Endothelial cell of umbilical vein (primary cell): Measurements from ENCODE around the gene COL5A1. TPM values are rescaled to one million over a fixed set of nuclear protein-coding genes. Genes with fewer than 3 reads are reported as not detected.

Source experiments
- BruUV-seq: library from RNA; stranded (reverse); fragments of 400-500 nt; replicated peaks from 2 replicates; lab custom pipeline; 2021; lab: Mats Ljungman, UMichigan
- CTCF ChIA-PET: fragments of 300-600, 350-600 bp; sonication (Branson Sonifier 250); formaldehyde crosslinking; loops from one replicate; lab custom pipeline; 2021; ENCODE audit warnings: antibody characterized with exemption, inconsistent platforms; lab: Charles Lee
- POLR2A ChIA-PET: fragments of 300-600, 350-600 bp; sonication (Branson Sonifier 250); formaldehyde crosslinking; loops from one replicate; lab custom pipeline; 2021; ENCODE audit warnings: antibody characterized with exemption, inconsistent platforms; lab: Charles Lee
- DNase-seq: peaks from one replicate; pipeline ENCODE4 v3.0.0-alpha.2; 2011; ENCODE audit warnings: low read depth, low spot score
- FAIRE-seq: peaks from 2 replicates; lab custom pipeline; 2011; peaks lifted over from hg19 to GRCh38; lab: Jason Lieb, UNC
- H2AFZ ChIP-seq: 2 replicates; pipeline ENCODE4 v1.6.0; 2012; ENCODE audit warnings: low read depth, low read length, control low read depth, inconsistent platforms
- H3K27ac ChIP-seq: 2 replicates; pipeline ENCODE4 v1.5.1; 2011; ENCODE audit warnings: low read depth, mild to moderate bottlenecking, control low read depth, low read length, moderate library complexity; ENCODE audit not compliant: insufficient read depth
- H3K27me3 ChIP-seq, 2 experiments: 2 replicates each; pipeline versions ENCODE4 v1.6.0 to v1.6.1; 2011; ENCODE audit warnings: low read length in 2 of 2, mixed read lengths in 1 of 2; ENCODE audit not compliant: control insufficient read depth in 2 of 2, insufficient read depth in 2 of 2
- H3K36me3 ChIP-seq, 2 experiments: 2 replicates in 1 of 2; 3 replicates in 1 of 2; pipeline ENCODE4 v1.5.1; 2011; ENCODE audit warnings: low read length in 2 of 2, mild to moderate bottlenecking in 1 of 2, moderate library complexity in 1 of 2; ENCODE audit not compliant: control insufficient read depth in 2 of 2, insufficient read depth in 2 of 2; ENCODE audit errors: extremely low read depth in 1 of 2
- H3K4me1 ChIP-seq: 3 replicates; pipeline ENCODE4 v1.5.1; 2011; ENCODE audit warnings: mild to moderate bottlenecking, low read length; ENCODE audit not compliant: control insufficient read depth, insufficient read depth; ENCODE audit errors: extremely low read depth
- H3K4me2 ChIP-seq: 2 replicates; pipeline ENCODE4 v1.6.1; 2011; ENCODE audit warnings: low read length, control low read depth, mixed read lengths; ENCODE audit not compliant: insufficient read depth
- H3K4me3 ChIP-seq, 3 experiments: fragments of 200-600 bp in 1 of 3; sonication (generic), shearing (Covaris generic) in 1 of 3; replicated peaks in 1 of 3; 2 replicates each; pipeline ENCODE4 v1.5.1; 2011 to 2016; ENCODE audit warnings: control low read depth in 3 of 3, low read length in 3 of 3, mild to moderate bottlenecking in 2 of 3, inconsistent platforms in 1 of 3, low read depth in 1 of 3, moderate library complexity in 1 of 3; ENCODE audit not compliant: insufficient read depth in 1 of 3
- H3K79me2 ChIP-seq: 2 replicates; pipeline ENCODE4 v1.6.0; 2012; ENCODE audit warnings: low read length, inconsistent platforms; ENCODE audit not compliant: control insufficient read depth, insufficient read depth
- H3K9ac ChIP-seq: replicated peaks from 2 replicates; pipeline ENCODE3; 2011; ENCODE audit warnings: low read length, control low read depth; ENCODE audit not compliant: insufficient read depth; ENCODE audit errors: extremely low read depth
- H3K9me1 ChIP-seq: replicated peaks from 3 replicates; pipeline ENCODE4 v1.6.0; 2011; ENCODE audit warnings: mild to moderate bottlenecking, low read length; ENCODE audit not compliant: control insufficient read depth, insufficient read depth; ENCODE audit errors: extremely low read depth
- H3K9me3 ChIP-seq: replicated peaks from 2 replicates; pipeline ENCODE4 v1.5.1; 2012; ENCODE audit warnings: low read length, inconsistent platforms; ENCODE audit not compliant: control insufficient read depth, insufficient read depth
- H4K20me1 ChIP-seq: replicated peaks from 2 replicates; pipeline ENCODE3; 2011; ENCODE audit warnings: mild to moderate bottlenecking, low read length; ENCODE audit not compliant: control insufficient read depth, insufficient read depth; ENCODE audit errors: extremely low read depth
- EZH2 ChIP-seq: IDR thresholded peaks from 2 replicates; pipeline ENCODE4 v1.6.1; 2012; ENCODE audit warnings: borderline replicate concordance, low read depth, mild to moderate bottlenecking, moderate library complexity, low read length, inconsistent platforms; ENCODE audit not compliant: severe bottlenecking
- FOS ChIP-seq: IDR thresholded peaks from 2 replicates; pipeline ENCODE4 v1.6.1; 2011; ENCODE audit warnings: mild to moderate bottlenecking, low read length, moderate library complexity, borderline replicate concordance; ENCODE audit not compliant: insufficient read depth
- GATA2 ChIP-seq: IDR thresholded peaks from 2 replicates; pipeline ENCODE4 v1.7.0; 2011; ENCODE audit warnings: low read depth, mild to moderate bottlenecking, moderate library complexity, mixed read lengths, low read length; ENCODE audit not compliant: insufficient read length, insufficient read depth
- JUN ChIP-seq: IDR thresholded peaks from 2 replicates; pipeline ENCODE4 v1.6.1; 2011; ENCODE audit warnings: borderline replicate concordance, low read depth; ENCODE audit not compliant: insufficient read length, insufficient read depth
- MYC ChIP-seq: IDR thresholded peaks from one replicate; pipeline ENCODE4 v1.6.1; 2011; ENCODE audit warnings: mild to moderate bottlenecking, low read depth, low read length
- POLR2A ChIP-seq: IDR thresholded peaks from 2 replicates; pipeline ENCODE4 v1.6.1; 2012; ENCODE audit warnings: low read depth, mild to moderate bottlenecking, control low read depth, low read length
- POLR2AphosphoS5 ChIP-seq: IDR thresholded peaks from 2 replicates; pipeline ENCODE4 v1.6.1; 2012; ENCODE audit warnings: low read depth, mild to moderate bottlenecking, control low read depth, low read length, moderate library complexity; ENCODE audit not compliant: insufficient read depth
- dilution Hi-C: fragments of 300-500 bp; cut with MboI; formaldehyde crosslinking; loops from one replicate; pipeline ENCODE4 v1.15.0; 2019; ENCODE audit warnings: low sequenced_read_pairs; ENCODE audit not compliant: extremely low pct_ligation_motif_present
- intact Hi-C: fragments of 100-400 bp; cut with micrococcal nuclease; formaldehyde crosslinking; loops from one replicate; pipeline ENCODE4 v1.10.0; 2022
- polyA plus RNA-seq, 4 experiments: library from polyadenylated mRNA; depleted of rRNA in 3 of 4; stranded (reverse) in 3 of 4; unstranded in 1 of 4; fragments of >200 nt; gene quantifications; 2 replicates each; pipeline versions ENCODE4 v1.2.1 to v1.2.3, GENCODE V29; 2011 to 2012; ENCODE audit warnings: missing spikeins in 1 of 4
- total RNA-seq: library from RNA; stranded (reverse); gene quantifications from 2 replicates; pipeline ENCODE4 v1.2.3, GENCODE V29; 2021
- TF ChIP-seq, protein P1 (sequence below): IDR thresholded peaks from 2 replicates; pipeline ENCODE4 v1.6.1; 2011; ENCODE audit not compliant: insufficient read depth, insufficient read length

The COL5A1 gene
- total and polyA plus RNA-seq, 2 donors (not counting 3 experiments of a cell fraction or from before 2014, with no cell fraction given): 97.4 to 175 TPM

DNA sequence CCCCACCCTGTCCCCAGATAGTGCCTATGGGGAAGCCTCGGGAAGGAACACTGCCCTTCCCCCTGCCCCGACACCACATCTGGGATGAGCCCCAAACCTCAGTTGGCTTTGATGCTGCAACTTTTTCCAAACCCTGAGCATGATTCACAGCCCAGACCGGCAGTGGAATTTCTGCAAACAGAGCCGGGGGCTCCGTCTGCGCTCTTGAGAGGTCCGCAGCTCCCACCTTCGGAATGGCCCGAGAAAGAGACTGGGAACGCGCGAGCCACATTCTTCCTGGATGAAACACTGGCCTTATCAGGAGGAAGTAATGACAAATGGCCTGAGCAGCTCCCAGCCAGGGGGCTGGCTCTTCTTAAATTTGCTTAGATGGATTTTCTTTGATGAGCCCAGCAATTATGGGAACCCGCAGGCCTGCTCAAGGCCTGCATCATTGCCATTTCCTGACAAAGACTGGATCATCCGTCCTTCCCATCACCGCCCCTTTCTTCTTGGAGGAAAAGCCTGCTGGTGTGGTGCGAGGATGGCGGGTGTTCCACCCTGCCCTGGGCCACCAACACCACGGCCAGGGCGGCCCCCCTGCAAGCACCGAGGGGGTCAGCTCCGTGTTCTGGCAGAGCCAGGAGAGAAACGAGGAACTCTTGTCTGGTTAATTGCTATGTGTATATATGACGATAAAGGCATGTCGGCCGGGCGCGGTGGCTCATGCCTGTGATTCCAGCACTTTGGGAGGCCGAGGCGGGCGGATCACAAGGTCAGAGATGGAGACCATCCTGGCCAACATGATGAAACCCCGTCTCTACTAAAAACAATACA is 38.8 kb upstream of the COL5A1 start:
- intact Hi-C loops (loop anchor here (1.0 kb wide), 4 partner anchors 23 to 146 kb away; partner anchors contain the start of gene COL5A1), dilution Hi-C loops (no loop called here)
- no peak overlapping the region for H3K4me3 ChIP-seq
- no peaks in the 10 kb centered on the region for H3K9me3 ChIP-seq
- H3K27ac ChIP-seq: peak overlapping the region; percentile 97
- POLR2A ChIA-PET: interaction anchor here (0.7 kb wide), 1 partner anchor 670 kb away, joined by 4 read pairs; no protein-coding TSS in a partner anchor
- peak overlapping the region; percentile 76 for H3K9ac ChIP-seq
- H3K9me1 ChIP-seq: no peaks in the 10 kb centered on the region
- peak; percentile 90 for FAIRE-seq
- H3K27me3 ChIP-seq: no peaks in the 10 kb centered on the region
- peak; percentile 84 for DNase-seq
- H3K36me3 ChIP-seq: no peaks in the 10 kb centered on the region
- H2AFZ ChIP-seq: peak overlapping the region; percentile 96
- H4K20me1 ChIP-seq: no peaks in the 10 kb centered on the region
- H3K4me2 ChIP-seq: peak overlapping the region; percentile 60
- TF ChIP-seq, protein P1, sequence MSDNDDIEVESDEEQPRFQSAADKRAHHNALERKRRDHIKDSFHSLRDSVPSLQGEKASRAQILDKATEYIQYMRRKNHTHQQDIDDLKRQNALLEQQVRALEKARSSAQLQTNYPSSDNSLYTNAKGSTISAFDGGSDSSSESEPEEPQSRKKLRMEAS: no peak
- TF ChIP-seq POLR2AphosphoS5: peak; percentile 66
- peak; percentile 96 for TF ChIP-seq FOS
- peak; percentile 69 for TF ChIP-seq JUN
- TF ChIP-seq POLR2A: peak; percentile 17
- no peak for TF ChIP-seq MYC
- no peak for TF ChIP-seq EZH2
- peak; percentile 92 for TF ChIP-seq GATA2
- no peaks in the 10 kb centered on the region for H3K79me2 ChIP-seq
- H3K4me1 ChIP-seq: peaks cover 19% of the 10 kb centered on the region
- BruUV-seq: no TSS peak
- CTCF ChIA-PET: interaction anchor here (0.7 to 1.7 kb wide), 9 partner anchors 15 to 902 kb away, joined by 3 to 6 read pairs (median 4); partner anchors contain the start of gene COL5A1
